ENCODE results near the gene AP2B1.

The AP2B1 gene

GRCh38 chr17:35666070-35666469 is 78.9 kb downstream of the AP2B1 start:
- H3K9ac ChIP-seq (ENCODE audit: low read length), result no peak overlapping the region
- TF ChIP-seq EZH2phosphoT487 (IDR thresholded peaks at IDR 0.05; ENCODE audit: low read depth) (no peak), CTCF (IDR thresholded peaks at IDR 0.05; ENCODE audit: low read depth, low read length) (no peak)
- no peak overlapping the region for H2AFZ ChIP-seq (ENCODE audit: low read depth, low read length)
- H4K20me1 ChIP-seq (ENCODE audit: insufficient read depth, low read length), result no peaks in the 10 kb centered on the region
- no peaks in the 10 kb centered on the region for H3K9me3 ChIP-seq (ENCODE audit: insufficient read depth, low read length)
- H3K27me3 ChIP-seq (ENCODE audit: low read depth, low read length), result no peaks in the 10 kb centered on the region
- no peak overlapping the region for H3K27ac ChIP-seq (ENCODE audit: low read length)
- no peak overlapping the region for H3K4me3 ChIP-seq (ENCODE audit: low read length)
- no peaks in the 10 kb centered on the region for H3K79me2 ChIP-seq (ENCODE audit: low read length)
- H3K4me1 ChIP-seq (ENCODE audit: low read length), result no peaks in the 10 kb centered on the region
- no peak overlapping the region for H3K4me2 ChIP-seq (ENCODE audit: low read length)
- peaks cover 3% of the 10 kb centered on the region for H3K36me3 ChIP-seq (replicated peaks; ENCODE audit: low read depth, low read length)

- TF ChIP-seq EZH2phosphoT487 (IDR thresholded peaks at IDR 0.05; ENCODE audit: low read depth) (no peak), CTCF (IDR thresholded peaks at IDR 0.05; ENCODE audit: low read depth, low read length) (no peak)
- H3K9ac ChIP-seq (ENCODE audit: low read length), result no peak overlapping the region
- H3K4me1 ChIP-seq (ENCODE audit: low read length), result no peaks in the 10 kb centered on the region
- H3K36me3 ChIP-seq (replicated peaks; ENCODE audit: low read depth, low read length), result peaks cover 5% of the 10 kb centered on the region
- no peak overlapping the region for H3K4me2 ChIP-seq (ENCODE audit: low read length)
- H3K9me3 ChIP-seq (ENCODE audit: insufficient read depth, low read length), result no peaks in the 10 kb centered on the region
- no peak overlapping the region for H2AFZ ChIP-seq (ENCODE audit: low read depth, low read length)
- H3K27ac ChIP-seq (ENCODE audit: low read length), result no peak overlapping the region
- H3K79me2 ChIP-seq (ENCODE audit: low read length), result no peaks in the 10 kb centered on the region
- no peaks in the 10 kb centered on the region for H4K20me1 ChIP-seq (ENCODE audit: insufficient read depth, low read length)
- no peak overlapping the region for H3K4me3 ChIP-seq (ENCODE audit: low read length)
- no peaks in the 10 kb centered on the region for H3K27me3 ChIP-seq (ENCODE audit: low read depth, low read length)
These were observed 79.9 kb downstream of the AP2B1 start for GRCh38 chr17:35666967-35667532.

- H3K79me2 ChIP-seq (ENCODE audit: low read length), result no peaks in the 10 kb centered on the region
- H3K9ac ChIP-seq (ENCODE audit: low read length), result no peak overlapping the region
- H4K20me1 ChIP-seq (ENCODE audit: insufficient read depth, low read length), result no peaks in the 10 kb centered on the region
- peaks cover 13% of the 10 kb centered on the region for H3K36me3 ChIP-seq (replicated peaks; ENCODE audit: low read depth, low read length)
- no peaks in the 10 kb centered on the region for H3K4me1 ChIP-seq (ENCODE audit: low read length)
- no peak overlapping the region for H2AFZ ChIP-seq (ENCODE audit: low read depth, low read length)
- no peak for TF ChIP-seq EZH2phosphoT487 (IDR thresholded peaks at IDR 0.05; ENCODE audit: low read depth)
- TF ChIP-seq CTCF (IDR thresholded peaks at IDR 0.05; ENCODE audit: low read depth, low read length), result no peak
- no peaks in the 10 kb centered on the region for H3K27me3 ChIP-seq (ENCODE audit: low read depth, low read length)
- H3K4me3 ChIP-seq (ENCODE audit: low read length), result no peak overlapping the region
- no peak overlapping the region for H3K27ac ChIP-seq (ENCODE audit: low read length)
- no peaks in the 10 kb centered on the region for H3K9me3 ChIP-seq (ENCODE audit: insufficient read depth, low read length)
- no peak overlapping the region for H3K4me2 ChIP-seq (ENCODE audit: low read length)
These were observed 81.7 kb downstream of the AP2B1 start for GRCh38 chr17:35668802-35669201.

GRCh38 chr17:35674552-35674951 is 87.4 kb downstream of the AP2B1 start:
- Histone ChIP-seq H2AFZ (ENCODE audit: low read depth, low read length) (no peak overlapping the region), H3K4me2 (ENCODE audit: low read length) (no peak overlapping the region), H3K9me3 (ENCODE audit: insufficient read depth, low read length) (no peaks in the 10 kb centered on the region), H3K9ac (ENCODE audit: low read length) (no peak overlapping the region), H3K27me3 (ENCODE audit: low read depth, low read length) (no peaks in the 10 kb centered on the region), H4K20me1 (ENCODE audit: insufficient read depth, low read length) (no peaks in the 10 kb centered on the region), H3K79me2 (ENCODE audit: low read length) (no peaks in the 10 kb centered on the region), H3K4me1 (ENCODE audit: low read length) (no peaks in the 10 kb centered on the region), H3K27ac (ENCODE audit: low read length) (no peak overlapping the region), H3K4me3 (ENCODE audit: low read length) (no peak overlapping the region), H3K36me3 (replicated peaks; ENCODE audit: low read depth, low read length) (peaks cover 16% of the 10 kb centered on the region)
- TF ChIP-seq EZH2phosphoT487 (IDR thresholded peaks at IDR 0.05; ENCODE audit: low read depth), result no peak
- no peak for TF ChIP-seq CTCF (IDR thresholded peaks at IDR 0.05; ENCODE audit: low read depth, low read length)

Measured in OCI-LY3 (cell line).